ENCODE measurements around the gene GIGYF2. TPM values are rescaled to one million over a fixed set of nuclear protein-coding genes. Genes with fewer than 3 reads are reported as not detected.

The GIGYF2 gene
- total RNA-seq, 4 donors from 2014 or later = 40.8 to 146 (median 76.0) TPM

- no peak overlapping the region for H3K4me3 ChIP-seq
- in situ Hi-C loops (cut with MboI; ENCODE audit: low pct_ligation_motif_present in 1 of 4, low pct_unique_long_range_greater_than_20kb in 1 of 4, low sequenced_read_pairs in 3 of 4) = no loop called here
- no peaks in the 10 kb centered on the region for H3K36me3 ChIP-seq
These were observed 189.0 kb downstream of the GIGYF2 start for GRCh38 chr2:232886176-232886575.

GRCh38 chr2:232886632-232887031 lies 189.5 kb downstream of the GIGYF2 start:
- H3K4me1 ChIP-seq = no peaks in the 10 kb centered on the region
- H3K9me3 ChIP-seq = no peaks in the 10 kb centered on the region
- peaks cover 5% of the 10 kb centered on the region for H3K27me3 ChIP-seq
- intact Hi-C loops (cut with DNase I; ENCODE audit: low total_unique reads) (no loop called here), in situ Hi-C loops (cut with MboI; ENCODE audit: low pct_ligation_motif_present in 1 of 4, low pct_unique_long_range_greater_than_20kb in 1 of 4, low sequenced_read_pairs in 3 of 4) (no loop called here)
- TF ChIP-seq EP300 (IDR thresholded peaks at IDR 0.05; ENCODE audit: low read depth) (no peak), POLR2A (IDR thresholded peaks at IDR 0.05) (no peak), POLR2AphosphoS5 (IDR thresholded peaks at IDR 0.05) (no peak)
- TF ChIP-seq, protein P1, sequence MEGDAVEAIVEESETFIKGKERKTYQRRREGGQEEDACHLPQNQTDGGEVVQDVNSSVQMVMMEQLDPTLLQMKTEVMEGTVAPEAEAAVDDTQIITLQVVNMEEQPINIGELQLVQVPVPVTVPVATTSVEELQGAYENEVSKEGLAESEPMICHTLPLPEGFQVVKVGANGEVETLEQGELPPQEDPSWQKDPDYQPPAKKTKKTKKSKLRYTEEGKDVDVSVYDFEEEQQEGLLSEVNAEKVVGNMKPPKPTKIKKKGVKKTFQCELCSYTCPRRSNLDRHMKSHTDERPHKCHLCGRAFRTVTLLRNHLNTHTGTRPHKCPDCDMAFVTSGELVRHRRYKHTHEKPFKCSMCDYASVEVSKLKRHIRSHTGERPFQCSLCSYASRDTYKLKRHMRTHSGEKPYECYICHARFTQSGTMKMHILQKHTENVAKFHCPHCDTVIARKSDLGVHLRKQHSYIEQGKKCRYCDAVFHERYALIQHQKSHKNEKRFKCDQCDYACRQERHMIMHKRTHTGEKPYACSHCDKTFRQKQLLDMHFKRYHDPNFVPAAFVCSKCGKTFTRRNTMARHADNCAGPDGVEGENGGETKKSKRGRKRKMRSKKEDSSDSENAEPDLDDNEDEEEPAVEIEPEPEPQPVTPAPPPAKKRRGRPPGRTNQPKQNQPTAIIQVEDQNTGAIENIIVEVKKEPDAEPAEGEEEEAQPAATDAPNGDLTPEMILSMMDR (IDR thresholded peaks at IDR 0.05) = no peak
- H3K36me3 ChIP-seq = no peaks in the 10 kb centered on the region
- H3K4me3 ChIP-seq = no peak overlapping the region
- no peak for DNase-seq
- WGBS, 2 donors (ENCODE audit: low coverage in 1 of 2) = 65 to 82% methylated on average over 2 to 7 of the region's 7 CpGs
- H3K27ac ChIP-seq = no peak overlapping the region

More at GRCh38 chr2:232886176-232886575, 189.0 kb downstream of the GIGYF2 start:
- 69 to 84% methylated on average over 4 to 11 of the region's 11 CpGs for whole genome bisulfite sequencing, 2 donors (ENCODE audit: low coverage in 1 of 2)
- H3K27me3 ChIP-seq = peaks cover 3% of the 10 kb centered on the region
- no peak overlapping the region for H3K27ac ChIP-seq
- DNase-seq = no peak
- no peaks in the 10 kb centered on the region for H3K4me1 ChIP-seq
- intact Hi-C loops (cut with DNase I; ENCODE audit: low total_unique reads) = no loop called here
- no peaks in the 10 kb centered on the region for H3K9me3 ChIP-seq
- TF ChIP-seq POLR2A (IDR thresholded peaks at IDR 0.05) = no peak
- no peak for TF ChIP-seq EP300 (IDR thresholded peaks at IDR 0.05; ENCODE audit: low read depth)
- TF ChIP-seq POLR2AphosphoS5 (IDR thresholded peaks at IDR 0.05) = no peak
- TF ChIP-seq, protein P1 (IDR thresholded peaks at IDR 0.05) = no peak

DNA sequence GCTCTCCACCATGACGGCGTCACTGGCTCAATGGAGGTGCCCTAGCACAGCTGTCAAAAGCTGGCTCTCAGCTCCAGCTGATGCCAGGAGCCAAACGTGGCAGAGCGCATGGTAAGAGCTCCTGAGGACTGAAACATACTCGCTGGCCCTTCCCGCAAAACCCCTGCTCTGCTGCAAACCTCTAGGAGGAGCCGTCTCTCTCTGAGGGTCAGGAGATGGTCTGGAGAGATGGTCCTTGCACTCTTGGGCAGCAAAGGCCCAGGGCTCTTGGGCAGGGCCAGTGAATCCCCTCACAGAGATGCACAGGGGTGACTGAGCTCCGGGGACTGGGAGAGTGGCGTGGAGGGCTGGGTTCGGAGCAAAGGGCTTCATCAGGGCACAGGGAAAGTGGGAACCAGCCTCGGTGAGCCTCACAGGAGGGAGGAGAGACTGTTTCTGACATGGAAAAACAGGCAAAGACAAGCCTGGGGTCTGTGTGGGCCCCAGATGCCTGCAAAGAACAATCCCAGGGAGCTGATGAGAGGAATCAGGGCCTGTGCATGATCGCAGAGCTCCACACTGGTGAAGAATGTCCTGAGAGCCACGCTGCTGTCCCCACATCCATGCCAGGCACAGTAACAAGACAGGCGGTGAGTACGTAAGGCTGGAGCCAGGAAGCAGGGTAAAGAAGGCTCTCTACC lies 190.2 kb downstream of the GIGYF2 start:
- no peak for DNase-seq
- in situ Hi-C loops (cut with MboI; ENCODE audit: low pct_ligation_motif_present in 1 of 4, low pct_unique_long_range_greater_than_20kb in 1 of 4, low sequenced_read_pairs in 3 of 4) (no loop called here), intact Hi-C loops (cut with DNase I; ENCODE audit: low total_unique reads) (no loop called here)
- H3K4me3 ChIP-seq = no peak overlapping the region
- H3K9me3 ChIP-seq = no peaks in the 10 kb centered on the region
- H3K27me3 ChIP-seq = peaks cover 5% of the 10 kb centered on the region
- H3K4me1 ChIP-seq = no peaks in the 10 kb centered on the region
- H3K36me3 ChIP-seq = no peaks in the 10 kb centered on the region
- 77 to 94% methylated on average over 2 to 15 of the region's 15 CpGs for WGBS, 2 donors (ENCODE audit: low coverage in 1 of 2)
- no peak overlapping the region for H3K27ac ChIP-seq
- no peak for TF ChIP-seq POLR2A (IDR thresholded peaks at IDR 0.05)
- TF ChIP-seq, protein P1 (IDR thresholded peaks at IDR 0.05) = no peak
- TF ChIP-seq EP300 (IDR thresholded peaks at IDR 0.05; ENCODE audit: low read depth) = no peak
- TF ChIP-seq POLR2AphosphoS5 (IDR thresholded peaks at IDR 0.05) = no peak

GRCh38 chr2:232888099-232888836 lies 191.1 kb downstream of the GIGYF2 start:
- H3K9me3 ChIP-seq = no peaks in the 10 kb centered on the region
- DNase-seq = no peak
- WGBS, 2 donors (ENCODE audit: low coverage in 1 of 2) = 91 to 95% methylated on average over 4 to 21 of the region's 21 CpGs
- H3K27ac ChIP-seq = no peak overlapping the region
- no peak for TF ChIP-seq EP300 (IDR thresholded peaks at IDR 0.05; ENCODE audit: low read depth)
- no peak for TF ChIP-seq POLR2AphosphoS5 (IDR thresholded peaks at IDR 0.05)
- TF ChIP-seq POLR2A (IDR thresholded peaks at IDR 0.05) = no peak
- TF ChIP-seq, protein P1 (IDR thresholded peaks at IDR 0.05) = no peak
- peaks cover 5% of the 10 kb centered on the region for H3K27me3 ChIP-seq
- no peaks in the 10 kb centered on the region for H3K4me1 ChIP-seq
- intact Hi-C loops (cut with DNase I; ENCODE audit: low total_unique reads) = no loop called here
- in situ Hi-C loops (cut with MboI; ENCODE audit: low pct_ligation_motif_present in 1 of 4, low pct_unique_long_range_greater_than_20kb in 1 of 4, low sequenced_read_pairs in 3 of 4) = no loop called here
- no peak overlapping the region for H3K4me3 ChIP-seq
- no peaks in the 10 kb centered on the region for H3K36me3 ChIP-seq

All from transverse colon (tissue), 4 donors.